Stimulated activated CD4-positive, alpha-beta T cell treated with anti-CD3 and anti-CD28 coated beads, Interleukin-12 subunit alpha, Interleukin-12 subunit beta, amount 100 ng/mL, for 24 hours (primary cell): Measurements from ENCODE around the gene NEDD4.

ENCODE experiments used
- DNase-seq, 2 experiments: peaks; one replicate each; pipeline ENCODE4 v3.0.0-alpha.2; 2020; ENCODE audit warnings: low read depth in 2 of 2

Gene NEDD4

GRCh38 chr15:55784286-55784685, 209.1 kb downstream of the NEDD4 start:
- DNase-seq: no peak

GRCh38 chr15:55782901-55783300, 210.5 kb downstream of the NEDD4 start:
- DNase-seq: no peak

GRCh38 chr15:55780292-55780691, 213.1 kb downstream of the NEDD4 start:
- DNase-seq: no peak

- no peak for DNase-seq
These were observed 214.5 kb downstream of the NEDD4 start for GRCh38 chr15:55778932-55779331.
